Activated gamma-delta T cell treated with Interleukin-2 at 50 U/mL for 16 hours (primary cell): ENCODE measurements around the gene LTBP1.

Experiments
- DNase-seq: peaks from one replicate; pipeline ENCODE4 v3.0.0-alpha.2; 2020

Gene LTBP1

DNA sequence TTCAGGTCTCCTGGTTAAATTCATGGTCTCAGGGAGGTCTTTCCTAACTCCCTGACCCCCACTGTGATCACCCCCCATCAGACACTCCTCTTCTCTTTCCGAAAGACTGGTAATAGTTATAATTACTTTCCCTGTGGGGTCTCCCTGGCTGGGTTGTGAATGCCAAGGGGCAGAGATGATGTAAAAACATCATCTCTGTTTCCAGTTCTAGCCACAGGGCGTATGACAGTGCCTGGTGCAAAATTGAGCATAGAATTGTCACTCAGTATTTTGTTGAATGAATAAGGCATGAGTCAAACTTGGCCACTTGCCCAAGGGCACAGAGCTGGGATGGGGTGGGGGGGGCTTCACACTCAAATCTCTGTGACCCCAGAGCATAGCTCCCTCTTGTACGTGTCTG, 65.2 kb downstream of the LTBP1 start:
- no peak for DNase-seq

DNA sequence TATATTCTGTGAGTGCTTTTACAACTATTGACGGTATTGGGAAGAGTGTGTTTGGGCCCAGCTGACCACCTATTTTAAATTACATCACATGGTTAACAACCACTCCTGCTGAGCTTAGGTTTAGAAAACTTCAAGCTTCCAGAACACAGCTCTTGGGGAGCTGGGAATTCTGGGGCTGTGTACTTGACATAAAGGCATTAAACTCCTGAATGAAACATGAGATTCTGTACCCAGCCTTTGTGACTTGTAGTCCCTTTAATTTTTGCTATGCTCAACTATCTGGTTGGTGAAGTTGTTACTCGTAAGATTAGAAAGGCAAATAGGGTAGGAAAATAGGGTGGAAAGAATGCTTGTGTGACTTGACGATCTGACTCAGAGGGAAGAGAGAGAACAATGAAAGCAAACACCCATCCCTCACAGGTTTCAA, 66.9 kb downstream of the LTBP1 start:
- no peak for DNase-seq

- no peak for DNase-seq
Observed at GRCh38 chr2:33014268-33014667, 67.5 kb downstream of the LTBP1 start.

GRCh38 chr2:33015421-33016142, 68.8 kb downstream of the LTBP1 start:
- DNase-seq = no peak

DNA sequence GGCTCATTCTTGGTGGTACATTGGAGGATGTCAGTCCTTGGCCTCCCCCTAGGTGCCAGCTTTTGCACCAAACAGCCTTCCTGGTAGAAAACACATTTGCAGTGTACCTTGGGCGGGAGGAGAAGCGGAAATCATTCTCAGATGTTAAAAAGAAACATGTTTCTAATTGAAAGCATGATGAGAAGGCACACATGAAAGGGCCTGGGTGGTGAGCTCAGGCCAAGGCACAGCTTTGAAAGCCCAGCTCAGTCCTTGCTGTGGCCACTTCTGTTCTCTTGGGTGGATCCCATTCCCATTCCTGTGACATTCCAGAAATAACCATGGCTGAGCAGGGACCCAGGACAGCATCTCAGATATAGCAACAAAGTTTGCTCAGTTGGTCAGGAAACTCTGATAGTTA, 71.5 kb downstream of the LTBP1 start:
- DNase-seq = no peak

DNA sequence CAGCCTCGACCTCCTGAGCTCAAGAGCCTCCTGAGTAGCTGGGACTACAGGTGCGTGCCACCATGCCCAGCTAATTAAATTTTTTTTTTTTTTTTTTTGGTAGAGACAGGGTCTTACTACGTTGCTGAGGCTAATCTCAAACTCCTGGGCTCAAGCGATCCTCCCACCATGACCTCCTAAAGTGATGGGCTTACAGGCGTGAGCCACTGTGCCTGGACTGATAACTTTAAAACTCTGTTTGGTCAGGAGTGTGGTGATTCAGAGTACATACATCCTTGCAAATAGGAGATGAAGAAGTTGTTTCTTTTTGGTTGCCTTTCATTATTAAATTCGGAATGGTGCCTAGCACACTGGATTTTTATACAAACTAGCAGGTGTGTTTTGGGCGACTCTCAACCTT, 73.0 kb downstream of the LTBP1 start:
- DNase-seq = no peak

GRCh38 chr2:33020883-33021282, 74.1 kb downstream of the LTBP1 start:
- no peak for DNase-seq

GRCh38 chr2:33021542-33022227, 74.9 kb downstream of the LTBP1 start:
- no peak for DNase-seq

DNA sequence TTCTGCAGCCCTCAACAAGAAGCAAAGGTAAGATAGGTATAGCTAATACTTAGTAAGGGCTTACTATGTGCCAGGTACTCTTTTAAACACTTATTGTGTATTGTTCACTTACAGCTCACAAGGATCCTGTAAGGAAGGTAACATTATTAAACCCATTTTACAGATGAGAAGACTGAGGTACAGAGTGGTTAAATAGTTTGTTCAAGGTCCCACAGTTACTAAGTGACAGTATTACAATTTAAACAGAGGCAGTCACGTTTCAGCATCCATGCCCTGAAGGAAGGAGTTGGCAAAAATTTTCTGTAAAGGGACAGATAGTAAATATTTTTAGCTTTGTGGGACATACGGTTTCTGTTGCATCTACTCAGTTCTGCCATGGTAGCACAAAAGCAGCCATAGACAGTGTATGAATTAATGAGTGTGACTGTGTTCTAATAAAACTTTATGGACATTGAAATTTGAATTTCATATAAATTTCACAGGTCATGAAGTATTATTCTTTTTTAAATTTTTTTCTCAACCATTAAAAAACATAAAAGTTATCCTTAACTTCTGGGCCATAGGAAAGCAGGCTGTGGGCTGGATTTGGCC, 75.7 kb downstream of the LTBP1 start:
- no peak for DNase-seq

GRCh38 chr2:33022989-33023727, 76.4 kb downstream of the LTBP1 start:
- DNase-seq = no peak

DNA sequence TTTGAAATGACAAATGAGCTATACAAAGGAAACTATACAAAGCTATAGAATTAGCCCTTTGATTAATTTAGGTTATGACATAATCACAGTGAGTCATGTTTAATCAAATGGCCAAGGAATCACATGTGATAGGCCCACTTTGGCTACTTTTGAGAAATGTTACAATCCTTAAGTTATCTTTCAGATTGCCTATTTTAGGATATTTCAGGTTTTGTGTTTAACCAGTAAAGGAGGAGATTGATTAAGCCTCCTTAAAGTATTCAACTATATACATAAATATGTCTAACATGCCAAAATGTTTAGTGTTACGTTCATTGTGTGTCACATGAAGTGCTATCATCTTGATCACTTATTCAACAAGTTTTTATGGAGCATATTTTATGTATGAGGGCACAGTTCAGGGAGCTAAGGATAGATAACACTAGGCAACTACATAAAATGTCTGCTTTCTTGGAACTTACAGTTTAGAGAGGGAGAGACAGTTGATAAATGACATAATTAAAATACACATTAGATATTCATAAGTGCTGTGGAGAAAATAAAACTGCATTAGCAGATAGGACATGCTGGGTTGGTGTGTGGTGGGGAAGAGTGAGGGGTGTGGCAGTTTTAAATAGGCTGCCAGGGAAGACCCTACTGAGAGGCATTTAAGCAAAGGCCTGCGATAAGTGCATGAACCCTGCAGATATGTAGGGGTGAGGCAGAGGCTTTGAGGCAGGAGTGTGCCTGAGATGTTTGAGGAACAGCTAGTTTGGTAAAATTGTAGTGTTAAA, 77.2 kb downstream of the LTBP1 start:
- no peak for DNase-seq

DNA sequence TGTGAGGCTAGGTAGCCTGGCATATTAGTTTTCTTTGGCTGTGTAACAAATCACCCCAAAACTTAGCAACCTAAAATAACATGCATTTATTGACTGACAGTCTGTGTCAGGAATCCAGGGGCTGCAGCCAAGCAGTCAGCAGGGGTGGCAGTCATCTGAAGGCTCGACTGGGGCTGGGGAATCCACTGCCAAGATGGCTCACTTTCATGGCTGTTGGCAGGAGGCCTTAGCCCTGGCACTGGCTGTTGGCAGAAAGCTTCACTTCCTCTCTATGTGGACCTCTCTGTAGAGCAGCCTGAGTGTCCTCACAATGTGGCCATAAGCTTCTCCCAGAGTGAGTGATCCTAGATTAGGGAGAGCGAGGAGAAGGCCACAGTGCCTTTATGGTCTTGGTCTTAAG, 78.0 kb downstream of the LTBP1 start:
- no peak for DNase-seq

DNA sequence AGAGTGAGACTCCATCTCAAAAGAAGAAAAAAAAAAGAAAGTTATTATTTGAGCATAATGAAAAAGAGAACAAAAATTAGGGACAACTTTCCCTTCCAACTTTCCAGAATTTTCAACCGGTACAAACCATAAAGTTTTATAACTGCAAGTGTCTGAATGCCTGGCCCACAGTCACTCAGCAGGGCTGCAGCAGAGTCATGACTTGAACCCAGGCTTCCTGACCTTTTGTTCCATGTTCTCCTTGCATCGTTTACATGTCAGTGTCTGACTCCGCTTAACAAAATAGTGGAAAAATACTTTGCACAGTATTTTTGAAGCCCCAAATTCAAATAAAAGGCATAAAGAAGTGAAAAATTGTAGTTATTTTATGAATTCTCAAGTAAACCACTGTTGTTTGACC, 82.7 kb downstream of the LTBP1 start:
- DNase-seq = no peak

DNA sequence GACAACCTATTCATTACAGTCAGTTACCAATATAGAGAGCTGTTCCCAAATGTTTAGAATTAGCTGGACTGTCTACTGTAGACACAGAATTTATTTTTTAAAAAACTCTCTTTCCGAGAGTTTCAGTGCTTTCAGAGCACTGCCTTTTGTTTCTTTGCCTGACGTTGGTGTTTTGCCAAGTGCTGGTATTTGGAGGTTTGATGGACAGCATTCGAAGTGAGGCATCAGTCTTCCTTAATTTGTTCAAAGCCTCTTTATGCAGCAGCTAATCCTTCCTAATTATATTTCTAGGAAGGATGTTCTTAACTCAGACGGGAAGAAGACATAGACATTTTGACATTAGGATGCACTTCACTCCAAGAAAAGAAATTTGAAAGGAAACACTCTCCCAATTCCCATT, 83.2 kb downstream of the LTBP1 start:
- DNase-seq = no peak

DNA sequence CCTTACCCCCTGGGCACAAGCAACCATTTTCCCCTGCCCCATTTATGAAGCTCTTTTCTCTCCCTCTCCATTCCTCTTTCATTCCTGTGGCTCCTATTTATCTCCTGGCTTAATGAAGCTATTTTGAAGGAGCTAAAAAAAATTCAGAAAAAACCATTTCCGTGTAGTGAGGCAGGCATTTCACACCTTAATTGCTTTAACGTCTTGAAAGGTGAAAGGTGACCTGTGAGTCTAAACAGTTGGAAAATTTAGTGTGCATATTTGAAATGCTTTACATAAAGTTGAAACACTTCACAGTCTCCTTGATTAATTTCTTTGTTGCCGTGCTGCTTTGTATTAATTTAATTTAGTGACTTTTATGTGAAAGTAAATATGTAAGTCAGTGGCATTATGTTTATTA, 83.6 kb downstream of the LTBP1 start:
- DNase-seq = no peak

- no peak for DNase-seq
Observed at GRCh38 chr2:33032245-33032644, 85.5 kb downstream of the LTBP1 start.

GRCh38 chr2:33033606-33034081, 86.9 kb downstream of the LTBP1 start:
- no peak for DNase-seq

- no peak for DNase-seq
Observed at GRCh38 chr2:33034784-33035183, 88.0 kb downstream of the LTBP1 start.

- DNase-seq = no peak
Observed at GRCh38 chr2:33038230-33038629, 91.5 kb downstream of the LTBP1 start.

DNA sequence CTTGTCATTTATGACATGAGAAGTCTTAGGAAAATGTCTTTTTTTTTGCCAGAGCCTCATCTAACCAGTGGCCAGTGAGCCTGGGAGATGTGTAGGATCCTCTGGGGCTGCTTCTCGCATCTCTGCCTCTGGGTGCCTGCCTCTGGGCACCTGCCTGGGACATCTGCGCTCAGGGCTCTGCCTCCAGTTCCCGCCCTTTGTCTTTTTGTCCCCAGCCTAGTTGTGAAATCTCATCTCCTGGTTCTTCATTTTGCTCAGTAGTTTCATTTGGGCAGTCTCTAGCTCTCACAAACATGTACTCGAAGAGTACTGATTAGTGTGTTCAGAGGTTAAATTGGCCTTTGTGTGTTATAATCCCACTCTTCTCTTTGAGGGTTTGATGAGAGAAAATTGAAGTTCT, 92.0 kb downstream of the LTBP1 start:
- DNase-seq = no peak

- DNase-seq = no peak
Observed at GRCh38 chr2:33040541-33040940, 93.8 kb downstream of the LTBP1 start.

GRCh38 chr2:33042265-33042664, 95.5 kb downstream of the LTBP1 start:
- DNase-seq = no peak

DNA sequence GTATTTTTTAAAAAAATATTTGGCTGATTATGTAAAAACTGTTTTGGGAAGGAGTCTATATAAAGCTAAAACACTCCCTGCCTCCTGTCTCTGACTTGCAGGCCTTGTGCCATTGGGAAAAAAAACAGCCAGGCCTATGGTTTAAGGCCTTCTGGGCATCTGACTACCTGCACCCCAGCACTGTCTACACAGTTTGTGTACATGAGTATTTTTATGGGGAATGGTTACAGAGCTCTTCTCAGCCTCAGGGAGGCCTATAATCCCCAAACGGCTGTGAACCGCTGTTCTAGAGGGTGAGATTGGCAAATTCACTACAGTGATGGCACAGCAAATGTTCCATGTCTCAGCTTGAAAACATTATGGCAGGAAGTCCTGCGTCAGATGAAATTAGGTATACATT, 96.1 kb downstream of the LTBP1 start:
- no peak for DNase-seq
